TTC549 (cell line): ENCODE measurements around the gene CAPN12.
"Not testable (repeated sequence)": the region's sequence is repeated elsewhere in the genome, so short reads cannot be mapped to it uniquely, and the experiment has no call there.

Experiments
- FAIRE-seq: peaks from 2 replicates; lab custom pipeline; 2012; peaks lifted over from hg19 to GRCh38; lab: Jason Lieb, UNC

The CAPN12 gene, protein sequence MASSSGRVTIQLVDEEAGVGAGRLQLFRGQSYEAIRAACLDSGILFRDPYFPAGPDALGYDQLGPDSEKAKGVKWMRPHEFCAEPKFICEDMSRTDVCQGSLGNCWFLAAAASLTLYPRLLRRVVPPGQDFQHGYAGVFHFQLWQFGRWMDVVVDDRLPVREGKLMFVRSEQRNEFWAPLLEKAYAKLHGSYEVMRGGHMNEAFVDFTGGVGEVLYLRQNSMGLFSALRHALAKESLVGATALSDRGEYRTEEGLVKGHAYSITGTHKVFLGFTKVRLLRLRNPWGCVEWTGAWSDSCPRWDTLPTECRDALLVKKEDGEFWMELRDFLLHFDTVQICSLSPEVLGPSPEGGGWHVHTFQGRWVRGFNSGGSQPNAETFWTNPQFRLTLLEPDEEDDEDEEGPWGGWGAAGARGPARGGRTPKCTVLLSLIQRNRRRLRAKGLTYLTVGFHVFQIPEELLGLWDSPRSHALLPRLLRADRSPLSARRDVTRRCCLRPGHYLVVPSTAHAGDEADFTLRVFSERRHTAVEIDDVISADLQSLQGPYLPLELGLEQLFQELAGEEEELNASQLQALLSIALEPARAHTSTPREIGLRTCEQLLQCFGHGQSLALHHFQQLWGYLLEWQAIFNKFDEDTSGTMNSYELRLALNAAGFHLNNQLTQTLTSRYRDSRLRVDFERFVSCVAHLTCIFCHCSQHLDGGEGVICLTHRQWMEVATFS

DNA sequence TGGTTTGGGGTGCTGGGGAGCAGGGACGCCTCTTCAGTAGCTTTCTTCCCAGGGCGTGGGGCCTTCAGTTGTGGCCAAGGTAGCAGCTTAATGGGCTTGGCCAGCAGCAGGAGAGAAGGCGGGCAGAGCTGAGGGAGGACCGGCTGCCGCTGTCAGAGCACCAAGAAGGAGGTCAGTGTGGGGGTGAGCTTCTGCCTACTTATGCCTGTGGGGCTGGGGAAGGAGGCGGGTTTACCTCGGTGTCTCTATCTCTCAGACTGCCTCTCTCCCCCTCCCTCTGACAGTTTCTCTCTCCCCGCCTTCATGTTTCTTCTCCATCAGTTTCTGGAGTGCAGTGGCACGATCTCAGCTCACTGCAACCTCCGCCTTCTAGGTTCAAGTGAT is at the start of gene CAPN12:
TSS of gene CAPN12 (minus strand) at position 177 of the 384 bp plus-strand sequence. CDS start 309 bp downstream, outside the sequence.
- FAIRE-seq: no peak

- FAIRE-seq: no peak
Measured at GRCh38 chr19:38793671-38794070, 49.4 kb upstream of the CAPN12 start.

DNA sequence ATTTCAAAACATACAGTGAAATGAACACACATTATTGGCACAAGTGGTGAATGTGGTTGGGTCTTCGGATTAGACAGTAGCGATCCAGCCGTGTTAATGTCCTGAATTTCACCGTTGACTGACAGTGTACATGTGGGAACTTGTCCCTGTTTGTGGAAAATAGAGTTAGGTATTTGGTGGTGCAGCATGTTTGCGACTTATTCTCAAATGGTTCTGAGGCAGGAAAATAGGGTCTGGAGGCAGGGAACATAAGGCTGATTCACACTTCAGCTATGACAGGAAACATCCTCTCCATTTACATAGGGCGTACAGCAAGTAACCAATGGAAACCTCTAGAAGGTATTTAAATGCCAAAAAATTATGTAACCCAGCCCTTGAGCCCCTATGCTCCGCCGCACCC is 48.9 kb upstream of the CAPN12 start:
- FAIRE-seq: no peak

GRCh38 chr19:38792250-38793111 is 48.2 kb upstream of the CAPN12 start:
- no peak for FAIRE-seq

DNA sequence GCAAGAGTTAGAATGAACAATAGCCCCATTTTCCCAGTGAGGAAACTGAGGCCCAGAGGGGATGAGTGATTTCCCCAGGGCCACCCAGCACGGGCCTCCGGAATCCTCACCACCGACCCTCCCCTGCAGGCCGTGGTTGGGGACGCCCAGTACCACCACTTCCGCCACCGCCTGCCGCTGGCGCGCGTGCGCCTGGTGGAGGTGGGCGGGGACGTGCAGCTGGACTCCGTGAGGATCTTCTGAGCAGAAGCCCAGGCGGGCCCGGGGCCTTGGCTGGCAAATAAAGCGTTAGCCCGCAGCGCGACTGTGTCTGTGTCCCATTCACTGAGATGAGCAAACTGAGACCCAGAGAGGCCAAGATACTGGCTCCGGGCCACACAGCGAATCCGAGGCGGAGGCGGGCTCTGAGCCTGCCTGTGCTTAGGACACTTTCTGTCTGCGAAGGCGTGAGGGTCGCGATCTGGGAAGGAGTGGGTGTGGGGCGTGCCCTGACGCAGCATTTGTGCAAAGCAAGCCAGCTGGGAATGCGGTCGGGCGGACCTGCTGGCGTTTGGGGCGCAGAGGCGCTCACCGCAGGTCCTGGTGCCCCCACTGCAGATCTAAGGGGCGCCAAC is 47.3 kb upstream of the CAPN12 start:
- FAIRE-seq: not testable (repeated sequence)

DNA sequence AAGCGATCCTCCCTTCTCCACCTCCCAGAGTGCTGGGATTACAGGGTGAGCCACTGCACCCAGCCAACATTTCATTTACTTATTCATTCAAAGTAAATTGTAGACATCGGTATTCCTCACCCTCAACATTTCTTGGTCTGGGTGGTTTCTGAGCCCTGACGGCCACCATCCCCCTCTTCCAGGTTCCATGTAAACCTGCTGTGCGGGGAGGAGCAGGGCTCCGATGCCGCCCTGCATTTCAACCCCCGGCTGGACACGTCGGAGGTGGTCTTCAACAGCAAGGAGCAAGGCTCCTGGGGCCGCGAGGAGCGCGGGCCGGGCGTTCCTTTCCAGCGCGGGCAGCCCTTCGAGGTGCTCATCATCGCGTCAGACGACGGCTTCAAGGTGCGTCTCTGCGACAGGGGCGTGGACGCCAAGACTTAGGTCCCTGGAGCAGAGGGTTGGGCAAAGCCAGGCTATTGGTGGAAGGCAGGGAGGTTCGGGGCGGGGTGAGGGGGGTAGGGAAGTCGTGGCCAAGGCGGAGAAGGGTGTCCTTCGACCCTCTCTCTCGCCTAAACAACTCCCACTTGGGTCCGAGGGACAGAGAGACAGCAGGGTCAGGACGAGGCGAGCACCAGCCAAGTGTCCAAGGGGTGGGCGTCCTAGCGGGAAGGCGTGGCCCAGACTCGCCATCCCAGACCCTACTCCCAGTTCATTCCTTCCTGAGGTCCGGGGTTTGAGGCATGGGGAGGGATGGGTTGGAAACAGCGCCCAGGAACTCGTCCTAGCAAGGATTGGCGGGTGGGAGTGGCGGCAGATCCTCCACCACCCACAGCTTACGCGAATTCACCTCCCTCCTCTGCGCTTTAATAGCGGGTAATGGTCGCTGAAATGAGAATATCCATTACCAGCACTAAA is 46.5 kb upstream of the CAPN12 start:
- not testable (repeated sequence) for FAIRE-seq

GRCh38 chr19:38788478-38789243 is 44.4 kb upstream of the CAPN12 start, which contains the start of gene LGALS7B:
TSS of gene LGALS7B (plus strand) at chr19:38789200. CDS start at chr19:38789227, 27 bp downstream.
- no peak for FAIRE-seq

DNA sequence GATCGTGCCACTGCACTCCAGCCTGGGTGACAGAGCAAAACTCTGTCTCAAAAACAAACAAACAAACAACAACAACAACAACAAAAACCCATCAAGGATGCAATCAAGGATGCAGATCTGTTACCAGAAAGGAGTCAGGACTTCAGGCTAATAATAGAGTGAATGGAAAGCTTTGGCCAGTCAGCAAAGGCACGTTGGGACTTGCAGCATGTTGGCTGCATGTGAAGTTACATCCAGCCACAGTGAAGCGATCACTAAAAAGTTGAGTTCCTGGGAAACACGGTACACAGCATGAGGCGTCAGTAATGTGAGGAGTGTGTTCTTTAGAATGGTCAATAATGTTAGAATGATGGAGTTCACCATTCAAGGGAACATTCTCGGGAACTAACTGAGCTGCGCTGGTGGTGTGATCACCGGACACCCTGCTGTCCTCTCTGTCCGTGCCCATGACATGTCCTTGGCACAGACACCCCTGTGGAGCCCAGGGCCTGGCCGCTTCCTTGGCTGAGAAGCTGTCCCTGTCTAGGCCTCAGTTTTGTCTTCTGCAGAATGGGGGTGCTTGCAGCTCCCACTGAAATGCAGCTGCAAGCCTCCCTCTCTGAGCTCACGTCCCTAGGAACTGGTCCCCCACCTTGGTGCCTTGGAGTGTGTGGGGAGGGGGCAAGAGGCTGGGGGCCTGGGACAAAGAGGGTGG is 42.4 kb upstream of the CAPN12 start:
- no peak for FAIRE-seq

DNA sequence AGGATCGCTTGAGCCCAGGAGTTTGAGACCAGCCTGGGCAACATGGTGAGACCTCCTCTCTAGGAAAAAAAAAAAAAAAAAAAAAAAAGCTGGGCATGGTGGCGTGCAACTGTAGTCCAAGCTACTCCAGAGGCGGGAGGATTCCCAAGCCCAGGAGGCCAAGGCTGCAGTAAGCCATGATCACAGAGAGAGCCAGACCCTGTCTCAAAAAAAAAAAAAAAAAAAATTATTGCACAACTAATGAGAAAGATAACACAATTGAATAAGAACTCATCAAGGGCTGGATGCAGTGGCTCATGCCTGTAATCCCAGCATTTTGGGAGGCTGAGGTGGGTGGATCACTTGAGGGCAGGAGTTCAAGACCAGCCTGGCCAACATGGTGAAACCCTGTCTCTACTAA is 41.8 kb upstream of the CAPN12 start:
- FAIRE-seq: not testable (repeated sequence)

GRCh38 chr19:38785187-38785699 is 41.0 kb upstream of the CAPN12 start:
- FAIRE-seq: no peak

DNA sequence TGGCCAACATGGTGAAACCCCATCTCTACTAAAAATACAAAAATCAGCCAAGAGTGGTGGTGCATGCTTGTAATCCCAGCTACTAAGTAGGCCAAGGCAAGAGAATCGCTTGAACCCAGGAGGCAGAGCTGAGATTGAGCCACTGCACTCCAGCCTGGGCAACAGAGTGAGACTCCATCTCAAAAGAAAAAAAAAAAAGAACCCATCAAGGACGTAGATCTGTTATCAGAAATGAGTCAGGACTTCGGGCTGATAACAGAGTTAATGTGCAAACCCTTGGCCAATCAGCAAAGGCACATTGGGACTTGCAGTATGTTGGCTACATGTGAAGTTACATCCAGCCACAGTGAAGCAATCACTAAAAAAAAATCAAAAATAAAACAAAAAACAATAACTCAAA is 40.0 kb upstream of the CAPN12 start:
- no peak for FAIRE-seq

- FAIRE-seq: not testable (repeated sequence)
Measured at GRCh38 chr19:38782212-38782611, 37.9 kb upstream of the CAPN12 start.

DNA sequence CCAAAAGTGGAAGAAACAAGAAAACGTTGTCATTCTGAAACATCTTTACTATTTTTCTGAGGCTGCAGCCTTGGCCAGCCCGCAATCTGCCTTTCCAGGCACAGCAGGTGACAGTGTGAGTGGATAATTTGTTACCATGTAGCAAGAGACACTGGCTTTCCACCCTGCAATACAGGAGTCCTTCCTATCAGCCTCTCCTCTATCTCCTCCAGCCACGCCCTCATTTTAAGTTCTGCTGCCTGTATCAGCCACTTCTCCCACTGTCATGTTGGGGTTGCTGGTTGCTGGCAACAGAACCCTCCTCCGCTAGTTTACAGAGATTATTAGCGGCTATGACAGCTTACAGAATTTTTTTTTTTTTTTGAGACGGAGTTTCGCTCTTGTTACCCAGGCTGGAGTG is 36.8 kb upstream of the CAPN12 start:
- FAIRE-seq: no peak

DNA sequence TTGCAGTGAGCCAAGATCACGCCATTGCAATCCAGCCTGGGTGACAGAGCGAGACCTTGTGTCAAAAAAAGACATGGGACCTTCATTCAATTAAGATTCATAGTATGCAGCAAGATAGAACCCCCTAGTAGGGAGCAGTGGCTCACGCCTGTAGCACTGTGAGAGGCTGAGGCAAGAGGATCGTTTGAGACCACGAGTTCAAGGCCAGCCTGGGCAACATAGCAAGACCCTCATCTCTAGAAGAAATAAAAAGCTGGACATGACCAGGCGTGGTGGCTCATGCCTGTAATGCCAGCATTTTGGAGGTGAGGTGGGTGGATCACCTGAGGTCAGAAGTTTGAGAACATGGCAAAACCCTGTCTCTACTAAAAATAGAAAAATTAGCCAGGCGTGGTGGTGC is 36.2 kb upstream of the CAPN12 start:
- no peak for FAIRE-seq

GRCh38 chr19:38778733-38779132 is 34.5 kb upstream of the CAPN12 start:
- FAIRE-seq: no peak

- no peak for FAIRE-seq
Measured at GRCh38 chr19:38774181-38774950, 30.1 kb upstream of the CAPN12 start.

GRCh38 chr19:38773469-38774177 is 29.3 kb upstream of the CAPN12 start, which contains the start of gene LGALS7:
TSS of gene LGALS7 (minus strand) at chr19:38773517. CDS start at chr19:38773492, 25 bp downstream.
- no peak for FAIRE-seq

GRCh38 chr19:38771569-38771968 is 27.3 kb upstream of the CAPN12 start:
- not testable (repeated sequence) for FAIRE-seq
